K562 (cell line): ENCODE measurements around the gene UBE2O. TPM values are rescaled to one million over a fixed set of nuclear protein-coding genes. Genes with fewer than 3 reads are reported as not detected.
A peak's percentile ranks its signal among the peaks of the same experiment; 100 is the strongest.

Source experiments
- CCNT2 ChIP-seq: IDR thresholded peaks from 2 replicates; pipeline ENCODE4 v1.6.1; 2011; ENCODE audit warnings: borderline replicate concordance, low read depth, mild to moderate bottlenecking, moderate library complexity, mixed read lengths, low read length; ENCODE audit not compliant: insufficient read length; ENCODE audit errors: extremely low read depth
- HDGF ChIP-seq: fragments of 450-650 bp; IDR thresholded peaks from 2 replicates; pipeline ENCODE4 v1.6.1; 2016
- KDM4B ChIP-seq, 2 experiments: fragments of 450-650 bp in 1 of 2; sonication (generic) in 1 of 2; IDR thresholded peaks; 2 replicates each; pipeline ENCODE4 v1.6.1; 2016 to 2017; ENCODE audit warnings: borderline replicate concordance in 2 of 2, antibody characterized with exemption in 1 of 2, low read depth in 1 of 2, mild to moderate bottlenecking in 1 of 2
- MEIS2 ChIP-seq: fragments of 450-650 bp; IDR thresholded peaks from 2 replicates; pipeline ENCODE4 v1.6.1; 2014; ENCODE audit warnings: mild to moderate bottlenecking; ENCODE audit not compliant: partially characterized antibody
- RBBP5 ChIP-seq: fragments of 200-600 bp; sonication (generic); IDR thresholded peaks from 2 replicates; pipeline ENCODE4 v1.6.1; 2012; ENCODE audit warnings: borderline replicate concordance, mild to moderate bottlenecking, low read length, control low read depth, inconsistent platforms; ENCODE audit not compliant: insufficient read depth, poor library complexity, severe bottlenecking
- RBFOX2 ChIP-seq: fragments of 200-400 bp; formaldehyde crosslinking; IDR thresholded peaks from 2 replicates; pipeline ENCODE4 v1.6.1; 2017; ENCODE audit warnings: low read depth, mild to moderate bottlenecking, low read length, moderate library complexity
- SAP30 ChIP-seq: fragments of 200-600 bp; sonication (generic); IDR thresholded peaks from 2 replicates; pipeline ENCODE4 v1.6.1; 2012; ENCODE audit warnings: borderline replicate concordance, low read depth, mild to moderate bottlenecking, moderate library complexity, low read length, control low read depth, inconsistent platforms; ENCODE audit not compliant: insufficient read depth, poor library complexity, severe bottlenecking
- TBP ChIP-seq: optimal IDR thresholded peaks from 2 replicates; pipeline ENCODE3; 2011; ENCODE audit warnings: low read depth, low read length, improper control_type of control experiment
- ZNF354B ChIP-seq: fragments of 250-450 bp; sonication (Bioruptor Pico); IDR thresholded peaks from 2 replicates; pipeline ENCODE4 v1.4.0; 2020
- polyA plus RNA-seq, 8 experiments: library from polyadenylated mRNA; depleted of rRNA in 4 of 8; stranded (reverse) in 5 of 8; unstranded in 3 of 8; fragments of >200 nt; fragmentation: Nextera tagmentation in 2 of 8; fragmentation: Illumina TruSeq in 1 of 8; extraction: Ambion mirVana in 2 of 8; extraction: Trizol in 1 of 8; gene quantifications; 2 replicates each; pipeline versions ENCODE4 v1.2.1 to v1.2.3, GENCODE V29; 2011 to 2014; ENCODE audit warnings: inconsistent platforms in 1 of 8, missing spikeins in 1 of 8
- total RNA-seq, 7 experiments: library from RNA; depleted of rRNA in 6 of 7; stranded (reverse); fragments of >200 nt in 6 of 7; fragmentation: Illumina TruSeq in 2 of 7; extraction: Trizol in 2 of 7; gene quantifications; 2 replicates each; pipeline versions ENCODE4 v1.2.1 to v1.2.3, GENCODE V29; 2011 to 2021; ENCODE audit warnings: low replicate concordance in 1 of 7
- TF ChIP-seq, protein P1 (sequence below): sonication (generic); formaldehyde crosslinking; IDR thresholded peaks from 2 replicates; pipeline ENCODE4 v1.9.0; 2022; ENCODE audit warnings: mild to moderate bottlenecking, missing genetic modification reagents
- TF ChIP-seq, protein P2 (sequence below): fragments of 450-650 bp; IDR thresholded peaks from 2 replicates; pipeline ENCODE4 v1.6.1; 2016; ENCODE audit warnings: low read depth
- TF ChIP-seq, protein P3 (sequence below): sonication (generic); formaldehyde crosslinking; IDR thresholded peaks from 2 replicates; pipeline ENCODE4 v1.8.0; 2023; ENCODE audit warnings: mild to moderate bottlenecking, missing genetic modification reagents
- TF ChIP-seq, protein P4 (sequence below): sonication (generic); formaldehyde crosslinking; IDR thresholded peaks from 2 replicates; pipeline ENCODE4 v1.8.0; 2022; ENCODE audit warnings: mild to moderate bottlenecking, missing genetic modification reagents
- TF ChIP-seq, protein P5 (sequence below): sonication (generic); formaldehyde crosslinking; IDR thresholded peaks from 2 replicates; pipeline ENCODE4 v1.8.1; 2022; ENCODE audit warnings: missing genetic modification reagents

Gene UBE2O
- total and polyA plus RNA-seq, 9 of the 15 experiments (the other 6 are each of a cell fraction or from before 2014, with no cell fraction given) = 1.6 to 39.7 (median 13.3) TPM

DNA sequence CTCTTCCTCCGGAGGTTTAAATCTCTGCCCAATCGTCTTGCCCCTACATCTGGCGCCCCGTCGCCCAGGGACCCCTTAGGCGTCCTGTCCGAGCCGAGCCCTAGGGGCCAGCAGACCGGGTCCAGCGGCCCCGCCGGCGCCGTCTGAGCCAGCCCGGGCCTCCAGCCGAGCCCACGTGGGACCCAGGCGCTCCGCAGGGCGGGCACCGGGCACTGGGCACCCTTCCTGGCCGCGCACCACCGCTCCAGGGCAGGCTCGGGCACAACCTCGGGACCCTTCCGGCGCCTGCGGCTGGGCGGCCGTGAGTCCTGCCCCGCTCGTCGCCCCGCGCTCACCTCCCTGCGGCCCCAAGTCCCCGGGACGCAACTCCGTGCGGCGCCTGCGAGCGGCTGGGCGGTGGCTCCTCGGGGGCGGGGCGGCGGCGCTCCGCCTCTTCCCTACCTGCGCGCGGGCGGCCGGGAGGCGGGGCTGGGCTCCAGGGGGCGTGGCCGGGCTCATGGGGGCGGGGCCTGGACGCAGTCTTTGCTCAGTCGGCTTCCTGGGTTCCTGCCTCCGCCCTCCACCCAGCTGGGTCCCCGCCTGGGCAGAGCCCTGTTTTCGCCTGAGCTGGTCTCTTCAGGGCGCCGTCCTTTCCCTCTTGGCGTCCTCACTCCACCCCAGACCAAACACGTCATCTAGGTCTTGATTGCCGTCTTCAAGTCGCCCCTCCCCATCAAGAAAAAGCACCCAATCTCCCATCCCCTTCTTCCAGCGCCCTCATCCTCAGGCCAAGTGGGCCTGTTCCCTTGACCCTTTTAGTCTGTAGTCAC lies 48.3 kb upstream of the UBE2O start, which contains the start of gene RHBDF2 (continued):
- TF ChIP-seq, protein P1, sequence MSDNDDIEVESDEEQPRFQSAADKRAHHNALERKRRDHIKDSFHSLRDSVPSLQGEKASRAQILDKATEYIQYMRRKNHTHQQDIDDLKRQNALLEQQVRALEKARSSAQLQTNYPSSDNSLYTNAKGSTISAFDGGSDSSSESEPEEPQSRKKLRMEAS (CRISPR knock-in tag) = peak; percentile 63
- TF ChIP-seq MEIS2 = no peak
- TF ChIP-seq, protein P2, sequence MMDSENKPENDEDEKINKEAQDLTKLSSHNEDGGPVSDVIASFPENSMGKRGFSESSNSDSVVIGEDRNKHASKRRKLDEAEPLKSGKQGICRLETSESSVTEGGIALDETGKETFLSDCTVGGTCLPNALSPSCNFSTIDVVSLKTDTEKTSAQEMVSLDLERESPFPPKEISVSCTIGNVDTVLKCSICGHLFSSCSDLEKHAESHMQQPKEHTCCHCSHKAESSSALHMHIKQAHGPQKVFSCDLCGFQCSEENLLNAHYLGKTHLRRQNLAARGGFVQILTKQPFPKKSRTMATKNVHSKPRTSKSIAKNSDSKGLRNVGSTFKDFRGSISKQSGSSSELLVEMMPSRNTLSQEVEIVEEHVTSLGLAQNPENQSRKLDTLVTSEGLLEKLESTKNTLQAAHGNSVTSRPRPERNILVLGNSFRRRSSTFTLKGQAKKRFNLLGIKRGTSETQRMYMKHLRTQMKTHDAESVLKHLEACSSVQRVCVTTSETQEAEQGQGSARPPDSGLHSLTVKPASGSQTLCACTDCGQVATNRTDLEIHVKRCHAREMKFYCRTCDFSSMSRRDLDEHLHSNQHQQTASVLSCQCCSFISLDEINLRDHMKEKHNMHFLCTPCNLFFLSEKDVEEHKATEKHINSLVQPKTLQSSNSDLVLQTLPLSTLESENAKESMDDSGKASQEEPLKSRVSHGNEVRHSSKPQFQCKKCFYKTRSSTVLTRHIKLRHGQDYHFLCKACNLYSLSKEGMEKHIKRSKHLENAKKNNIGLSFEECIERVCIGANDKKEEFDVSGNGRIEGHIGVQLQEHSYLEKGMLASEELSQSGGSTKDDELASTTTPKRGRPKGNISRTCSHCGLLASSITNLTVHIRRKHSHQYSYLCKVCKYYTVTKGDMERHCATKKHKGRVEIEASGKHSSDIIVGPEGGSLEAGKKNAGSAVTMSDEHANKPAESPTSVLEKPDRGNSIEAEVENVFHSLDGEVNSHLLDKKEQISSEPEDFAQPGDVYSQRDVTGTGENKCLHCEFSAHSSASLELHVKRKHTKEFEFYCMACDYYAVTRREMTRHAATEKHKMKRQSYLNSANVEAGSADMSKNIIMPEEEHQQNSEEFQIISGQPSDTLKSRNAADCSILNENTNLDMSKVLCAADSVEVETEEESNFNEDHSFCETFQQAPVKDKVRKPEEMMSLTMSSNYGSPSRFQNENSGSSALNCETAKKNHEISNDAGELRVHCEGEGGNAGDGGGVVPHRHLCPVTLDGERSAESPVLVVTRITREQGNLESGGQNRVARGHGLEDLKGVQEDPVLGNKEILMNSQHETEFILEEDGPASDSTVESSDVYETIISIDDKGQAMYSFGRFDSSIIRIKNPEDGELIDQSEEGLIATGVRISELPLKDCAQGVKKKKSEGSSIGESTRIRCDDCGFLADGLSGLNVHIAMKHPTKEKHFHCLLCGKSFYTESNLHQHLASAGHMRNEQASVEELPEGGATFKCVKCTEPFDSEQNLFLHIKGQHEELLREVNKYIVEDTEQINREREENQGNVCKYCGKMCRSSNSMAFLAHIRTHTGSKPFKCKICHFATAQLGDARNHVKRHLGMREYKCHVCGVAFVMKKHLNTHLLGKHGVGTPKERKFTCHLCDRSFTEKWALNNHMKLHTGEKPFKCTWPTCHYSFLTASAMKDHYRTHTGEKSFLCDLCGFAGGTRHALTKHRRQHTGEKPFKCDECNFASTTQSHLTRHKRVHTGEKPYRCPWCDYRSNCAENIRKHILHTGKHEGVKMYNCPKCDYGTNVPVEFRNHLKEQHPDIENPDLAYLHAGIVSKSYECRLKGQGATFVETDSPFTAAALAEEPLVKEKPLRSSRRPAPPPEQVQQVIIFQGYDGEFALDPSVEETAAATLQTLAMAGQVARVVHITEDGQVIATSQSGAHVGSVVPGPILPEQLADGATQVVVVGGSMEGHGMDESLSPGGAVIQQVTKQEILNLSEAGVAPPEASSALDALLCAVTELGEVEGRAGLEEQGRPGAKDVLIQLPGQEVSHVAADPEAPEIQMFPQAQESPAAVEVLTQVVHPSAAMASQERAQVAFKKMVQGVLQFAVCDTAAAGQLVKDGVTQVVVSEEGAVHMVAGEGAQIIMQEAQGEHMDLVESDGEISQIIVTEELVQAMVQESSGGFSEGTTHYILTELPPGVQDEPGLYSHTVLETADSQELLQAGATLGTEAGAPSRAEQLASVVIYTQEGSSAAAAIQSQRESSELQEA = peak; percentile 46; the same call in 1 of the 2 replicates
- TF ChIP-seq ZNF354B = no peak
- peak; percentile 52 for TF ChIP-seq SAP30
- TF ChIP-seq RBFOX2 = peak; percentile 65
- peak; percentile 65 for TF ChIP-seq CCNT2
- TF ChIP-seq RBBP5 = peak; percentile 36
- TF ChIP-seq, protein P3, sequence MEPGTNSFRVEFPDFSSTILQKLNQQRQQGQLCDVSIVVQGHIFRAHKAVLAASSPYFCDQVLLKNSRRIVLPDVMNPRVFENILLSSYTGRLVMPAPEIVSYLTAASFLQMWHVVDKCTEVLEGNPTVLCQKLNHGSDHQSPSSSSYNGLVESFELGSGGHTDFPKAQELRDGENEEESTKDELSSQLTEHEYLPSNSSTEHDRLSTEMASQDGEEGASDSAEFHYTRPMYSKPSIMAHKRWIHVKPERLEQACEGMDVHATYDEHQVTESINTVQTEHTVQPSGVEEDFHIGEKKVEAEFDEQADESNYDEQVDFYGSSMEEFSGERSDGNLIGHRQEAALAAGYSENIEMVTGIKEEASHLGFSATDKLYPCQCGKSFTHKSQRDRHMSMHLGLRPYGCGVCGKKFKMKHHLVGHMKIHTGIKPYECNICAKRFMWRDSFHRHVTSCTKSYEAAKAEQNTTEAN = no peak
- TF ChIP-seq, protein P4, sequence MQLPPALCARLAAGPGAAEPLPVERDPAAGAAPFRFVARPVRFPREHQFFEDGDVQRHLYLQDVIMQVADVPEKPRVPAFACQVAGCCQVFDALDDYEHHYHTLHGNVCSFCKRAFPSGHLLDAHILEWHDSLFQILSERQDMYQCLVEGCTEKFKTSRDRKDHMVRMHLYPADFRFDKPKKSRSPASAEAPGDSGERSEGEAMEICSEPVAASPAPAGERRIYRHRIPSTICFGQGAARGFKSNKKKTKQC (CRISPR knock-in tag) = peak; percentile 43
- TF ChIP-seq, protein P5, sequence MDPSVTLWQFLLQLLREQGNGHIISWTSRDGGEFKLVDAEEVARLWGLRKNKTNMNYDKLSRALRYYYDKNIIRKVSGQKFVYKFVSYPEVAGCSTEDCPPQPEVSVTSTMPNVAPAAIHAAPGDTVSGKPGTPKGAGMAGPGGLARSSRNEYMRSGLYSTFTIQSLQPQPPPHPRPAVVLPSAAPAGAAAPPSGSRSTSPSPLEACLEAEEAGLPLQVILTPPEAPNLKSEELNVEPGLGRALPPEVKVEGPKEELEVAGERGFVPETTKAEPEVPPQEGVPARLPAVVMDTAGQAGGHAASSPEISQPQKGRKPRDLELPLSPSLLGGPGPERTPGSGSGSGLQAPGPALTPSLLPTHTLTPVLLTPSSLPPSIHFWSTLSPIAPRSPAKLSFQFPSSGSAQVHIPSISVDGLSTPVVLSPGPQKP (CRISPR knock-in tag) = no peak
- peak; percentile 43 for TF ChIP-seq TBP
- no peak for TF ChIP-seq KDM4B (IDR thresholded peaks at IDR 0.05; ENCODE audit: borderline replicate concordance in 2 of 2, low read depth in 1 of 2)
- 0 out of 2 replicates have a peak, but pooled peaks have one; percentile 74 for TF ChIP-seq HDGF
